Endodermal cell (in vitro differentiated cells): ENCODE measurements around the gene HOTAIR. TPM values are rescaled to one million over a fixed set of nuclear protein-coding genes. Genes with fewer than 3 reads are reported as not detected.

Experiments
- DNase-seq: peaks from one replicate; pipeline ENCODE4 v3.0.0-alpha.2; 2017
- H3K27ac ChIP-seq: 2 replicates; pipeline ENCODE4 v1.5.1; 2013; ENCODE audit warnings: mild to moderate bottlenecking, low read depth, low read length, moderate library complexity
- H3K27me3 ChIP-seq: 2 replicates; pipeline ENCODE4 v1.6.1; 2013; ENCODE audit warnings: mild to moderate bottlenecking, low read length, moderate library complexity; ENCODE audit not compliant: insufficient read depth, control insufficient read depth, poor library complexity, severe bottlenecking
- H3K36me3 ChIP-seq: 2 replicates; pipeline ENCODE4 v1.7.0; 2013; ENCODE audit warnings: mild to moderate bottlenecking, low read length, moderate library complexity; ENCODE audit not compliant: control insufficient read depth, insufficient read depth
- H3K4me1 ChIP-seq: one replicate; pipeline ENCODE4 v1.7.0; 2013; ENCODE audit warnings: low read length; ENCODE audit not compliant: control insufficient read depth, insufficient read depth
- H3K4me3 ChIP-seq: 2 replicates; pipeline ENCODE4 v1.5.1; 2013; ENCODE audit warnings: mild to moderate bottlenecking, low read length, moderate library complexity
- H3K9ac ChIP-seq: 2 replicates; pipeline ENCODE4 v1.6.1; 2013; ENCODE audit warnings: mild to moderate bottlenecking, low read length, moderate library complexity; ENCODE audit not compliant: poor library complexity, severe bottlenecking; ENCODE audit errors: extremely low read depth
- H3K9me3 ChIP-seq: 2 replicates; pipeline ENCODE4 v1.6.1; 2013; ENCODE audit warnings: mild to moderate bottlenecking, low read length, moderate library complexity; ENCODE audit not compliant: control insufficient read depth
- H3K27ac Mint-ChIP-seq: 2 replicates; pipeline ENCODE4 v1.8.0; 2020; ENCODE audit warnings: mixed read lengths
- H3K27me3 Mint-ChIP-seq: 2 replicates; pipeline ENCODE4 v1.8.0; 2021; ENCODE audit warnings: mild to moderate bottlenecking, mixed read lengths; ENCODE audit not compliant: insufficient read depth
- H3K36me3 Mint-ChIP-seq: 2 replicates; pipeline ENCODE4 v1.8.0; 2020; ENCODE audit warnings: low read depth, mixed read lengths
- H3K4me1 Mint-ChIP-seq: 2 replicates; pipeline ENCODE4 v1.8.0; 2020; ENCODE audit warnings: mixed read lengths
- H3K4me3 Mint-ChIP-seq: 2 replicates; pipeline ENCODE4 v1.8.0; 2020; ENCODE audit warnings: mild to moderate bottlenecking, moderate library complexity, mixed read lengths
- H3K9me3 Mint-ChIP-seq: 2 replicates; pipeline ENCODE4 v1.8.0; 2020; ENCODE audit warnings: mild to moderate bottlenecking, mixed read lengths
- WGBS, 2 experiments: methylation state at CpG; one replicate each; pipeline versions ENCODE4 v1.1.5 to v1.1.7; 2013; ENCODE audit warnings: missing lambda C conversion rate in 2 of 2, mixed read lengths in 1 of 2; ENCODE audit not compliant: insufficient coverage in 1 of 2, insufficient read length in 1 of 2; 5-methylcytosine and 5-hydroxymethylcytosine counted together
- total RNA-seq, 2 donors: library from RNA; stranded (reverse); fragmentation: NEBNext Ultra II Directional in 1 of 2; extraction: Animal tissue kit (Norgen Biotek cat#: 25700) in 1 of 2; gene quantifications; 2 replicates in 1 of 2; 3 replicates in 1 of 2; pipeline ENCODE4 v1.2.1, GENCODE V29; 2021
- TF ChIP-seq, protein P1 (sequence below): fragments of 200-600 bp; sonication (generic); conservative IDR thresholded peaks from 2 replicates; pipeline ENCODE4 v1.5.0; 2021; ENCODE audit warnings: antibody characterized with exemption, mild to moderate bottlenecking

Gene HOTAIR
- total RNA-seq, 2 donors from 2014 or later: not detected

GRCh38 chr12:53991077-53991460 is 16.3 kb upstream of the HOTAIR start:
- Mint-ChIP-seq H3K27me3 (peaks cover 100% of the 10 kb centered on the region), H3K9me3 (peaks cover 2% of the 10 kb centered on the region), H3K36me3 (no peaks in the 10 kb centered on the region), H3K27ac (no peak overlapping the region), H3K4me3 (no peak overlapping the region), H3K4me1 (peaks cover 3% of the 10 kb centered on the region)
- H3K4me3 ChIP-seq: no peak overlapping the region
- H3K9ac ChIP-seq: no peak overlapping the region
- TF ChIP-seq, protein P1, sequence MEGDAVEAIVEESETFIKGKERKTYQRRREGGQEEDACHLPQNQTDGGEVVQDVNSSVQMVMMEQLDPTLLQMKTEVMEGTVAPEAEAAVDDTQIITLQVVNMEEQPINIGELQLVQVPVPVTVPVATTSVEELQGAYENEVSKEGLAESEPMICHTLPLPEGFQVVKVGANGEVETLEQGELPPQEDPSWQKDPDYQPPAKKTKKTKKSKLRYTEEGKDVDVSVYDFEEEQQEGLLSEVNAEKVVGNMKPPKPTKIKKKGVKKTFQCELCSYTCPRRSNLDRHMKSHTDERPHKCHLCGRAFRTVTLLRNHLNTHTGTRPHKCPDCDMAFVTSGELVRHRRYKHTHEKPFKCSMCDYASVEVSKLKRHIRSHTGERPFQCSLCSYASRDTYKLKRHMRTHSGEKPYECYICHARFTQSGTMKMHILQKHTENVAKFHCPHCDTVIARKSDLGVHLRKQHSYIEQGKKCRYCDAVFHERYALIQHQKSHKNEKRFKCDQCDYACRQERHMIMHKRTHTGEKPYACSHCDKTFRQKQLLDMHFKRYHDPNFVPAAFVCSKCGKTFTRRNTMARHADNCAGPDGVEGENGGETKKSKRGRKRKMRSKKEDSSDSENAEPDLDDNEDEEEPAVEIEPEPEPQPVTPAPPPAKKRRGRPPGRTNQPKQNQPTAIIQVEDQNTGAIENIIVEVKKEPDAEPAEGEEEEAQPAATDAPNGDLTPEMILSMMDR: no peak
- WGBS, 2 experiments: 0 to 8% methylated on average over 2 to 8 of the region's 8 CpGs
- H3K36me3 ChIP-seq: no peaks in the 10 kb centered on the region
- peaks cover 100% of the 10 kb centered on the region for H3K27me3 ChIP-seq
- H3K9me3 ChIP-seq: no peaks in the 10 kb centered on the region
- no peaks in the 10 kb centered on the region for H3K4me1 ChIP-seq
- no peak for DNase-seq
- no peak overlapping the region for H3K27ac ChIP-seq

DNA sequence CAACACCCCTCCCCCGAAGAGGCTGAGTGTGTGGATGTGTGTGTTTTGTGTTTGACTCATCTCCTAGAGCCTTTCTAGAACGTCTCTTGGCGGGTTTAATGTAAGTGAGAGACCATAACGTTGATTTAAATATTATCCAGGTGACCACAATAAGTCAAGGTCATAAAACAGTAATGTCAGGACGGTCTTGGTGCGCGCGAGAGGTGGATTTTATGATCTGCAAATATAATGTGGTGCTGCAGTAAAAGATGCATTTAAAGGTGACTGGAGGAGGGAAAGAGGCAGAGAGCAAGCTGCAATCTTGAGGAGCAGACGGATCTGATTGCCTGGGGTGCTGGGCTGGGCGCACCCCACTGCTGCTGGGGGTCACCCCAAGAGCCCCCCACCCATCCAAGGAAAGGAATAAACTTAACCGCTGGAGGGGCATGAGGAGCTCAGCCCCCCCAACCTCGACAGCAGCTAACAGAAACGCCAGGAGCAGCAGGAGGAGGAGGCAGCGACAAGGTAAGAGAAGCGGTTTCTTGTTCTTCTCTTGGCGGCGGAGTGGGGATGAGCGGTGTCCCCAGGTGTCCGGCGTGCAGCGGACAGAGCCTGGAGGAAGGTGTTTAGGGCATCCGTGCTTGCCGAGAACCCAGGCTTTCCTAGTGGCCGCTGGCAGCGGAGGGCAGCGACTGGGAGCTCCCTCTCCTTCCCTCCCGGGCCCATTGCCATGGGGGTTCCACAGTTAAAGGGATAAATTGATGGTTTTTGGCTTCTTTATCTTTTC is 15.7 kb upstream of the HOTAIR start:
- no peak overlapping the region for H3K27ac ChIP-seq
- WGBS, 2 experiments: 22 to 35% methylated on average over 10 to 27 of the region's 27 CpGs
- no peaks in the 10 kb centered on the region for H3K36me3 ChIP-seq
- peaks cover 100% of the 10 kb centered on the region for H3K27me3 ChIP-seq
- no peaks in the 10 kb centered on the region for H3K4me1 ChIP-seq
- no peak for DNase-seq
- H3K9me3 ChIP-seq: peaks cover 2% of the 10 kb centered on the region
- peaks cover 100% of the 10 kb centered on the region for H3K27me3 Mint-ChIP-seq
- H3K4me1 Mint-ChIP-seq: peaks cover 3% of the 10 kb centered on the region
- H3K27ac Mint-ChIP-seq: no peak overlapping the region
- no peak overlapping the region for H3K9ac ChIP-seq
- peaks cover 5% of the 10 kb centered on the region for H3K9me3 Mint-ChIP-seq
- H3K36me3 Mint-ChIP-seq: no peaks in the 10 kb centered on the region
- H3K4me3 Mint-ChIP-seq: no peak overlapping the region
- no peak overlapping the region for H3K4me3 ChIP-seq
- TF ChIP-seq, protein P1: no peak

DNA sequence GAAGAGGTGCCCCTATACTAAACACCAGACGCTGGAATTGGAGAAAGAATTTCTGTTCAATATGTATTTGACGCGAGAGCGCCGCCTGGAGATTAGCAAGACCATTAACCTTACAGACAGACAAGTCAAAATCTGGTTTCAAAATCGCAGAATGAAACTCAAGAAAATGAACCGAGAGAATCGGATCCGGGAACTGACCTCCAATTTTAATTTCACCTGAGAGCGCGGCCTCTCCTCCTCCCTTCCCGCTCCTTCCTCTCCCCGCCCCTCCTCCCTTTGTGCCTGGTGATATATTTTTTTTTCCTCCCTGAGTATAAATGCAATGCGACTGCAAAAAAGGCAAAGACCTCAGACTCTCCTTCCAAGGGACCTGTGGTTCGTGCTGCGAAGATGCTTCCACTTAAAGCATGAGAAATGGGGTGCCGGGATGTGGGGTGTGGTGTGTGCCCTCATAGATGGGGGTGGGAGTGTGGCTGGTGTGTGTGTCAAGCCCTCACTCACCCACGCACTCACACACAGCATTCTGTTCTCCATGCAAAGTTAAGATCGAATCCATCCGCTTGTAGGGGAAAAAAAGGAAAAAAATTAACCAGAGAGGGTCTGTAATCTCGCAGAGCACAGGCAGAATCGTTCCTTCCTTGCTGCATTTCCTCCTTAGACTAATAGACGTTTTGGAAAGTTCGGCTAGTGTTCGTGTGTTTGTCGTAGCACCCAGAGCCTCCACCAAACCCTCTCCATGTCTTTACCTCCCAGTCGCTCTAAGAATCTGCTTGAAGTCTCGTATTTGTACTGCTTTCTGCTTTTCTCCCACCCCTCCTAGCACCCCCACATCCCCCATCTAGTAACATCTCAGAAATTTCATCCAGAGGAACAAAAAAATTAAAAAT is 14.7 kb upstream of the HOTAIR start:
- H3K4me3 ChIP-seq: no peak overlapping the region
- H3K27ac ChIP-seq: no peak overlapping the region
- no peaks in the 10 kb centered on the region for H3K36me3 ChIP-seq
- Mint-ChIP-seq H3K4me1 (no peaks in the 10 kb centered on the region), H3K27ac (no peak overlapping the region), H3K4me3 (no peak overlapping the region), H3K9me3 (peaks cover 11% of the 10 kb centered on the region), H3K36me3 (no peaks in the 10 kb centered on the region), H3K27me3 (peaks cover 100% of the 10 kb centered on the region)
- H3K4me1 ChIP-seq: no peaks in the 10 kb centered on the region
- WGBS, 2 experiments: 17 to 20% methylated on average over 20 to 27 of the region's 28 CpGs
- H3K9ac ChIP-seq: no peak overlapping the region
- no peak for DNase-seq
- peaks cover 8% of the 10 kb centered on the region for H3K9me3 ChIP-seq
- TF ChIP-seq, protein P1: peak; percentile 63
- H3K27me3 ChIP-seq: peaks cover 100% of the 10 kb centered on the region
